HEK293 (cell line): ENCODE measurements around the gene EHD1.

Experiments
- GLIS1 ChIP-seq: fragments of 450-650 bp; formaldehyde crosslinking; IDR thresholded peaks from 2 replicates; pipeline ENCODE4 v1.5.1; 2016; ENCODE audit warnings: missing biosample characterization, missing genetic modification characterization
- KLF10 ChIP-seq: fragments of 450-650 bp; IDR thresholded peaks from 2 replicates; pipeline ENCODE4 v1.5.1; 2018; ENCODE audit warnings: missing biosample characterization, mild to moderate bottlenecking, missing genetic modification characterization
- KLF7 ChIP-seq: fragments of 450-650 bp; formaldehyde crosslinking; IDR thresholded peaks from 2 replicates; pipeline ENCODE4 v1.5.1; 2016; ENCODE audit warnings: missing biosample characterization, missing genetic modification characterization, borderline replicate concordance
- REST ChIP-seq: fragments of 450-650 bp; formaldehyde crosslinking; IDR thresholded peaks from 2 replicates; pipeline ENCODE4 v1.5.1; 2016; ENCODE audit warnings: missing biosample characterization, missing genetic modification characterization
- SCRT1 ChIP-seq: fragments of 450-650 bp; formaldehyde crosslinking; IDR thresholded peaks from 2 replicates; pipeline ENCODE4 v1.5.1; 2016; ENCODE audit warnings: missing biosample characterization, missing genetic modification characterization, borderline replicate concordance
- SP3 ChIP-seq: fragments of 450-650 bp; formaldehyde crosslinking; IDR thresholded peaks from 2 replicates; pipeline ENCODE4 v1.5.1; 2016; ENCODE audit warnings: missing biosample characterization, missing genetic modification characterization
- ZNF133 ChIP-seq: fragments of 450-650 bp; formaldehyde crosslinking; IDR thresholded peaks from 2 replicates; pipeline ENCODE4 v1.5.1; 2016; ENCODE audit warnings: missing biosample characterization, missing genetic modification characterization
- ZNF140 ChIP-seq: fragments of 450-650 bp; formaldehyde crosslinking; IDR thresholded peaks from 2 replicates; pipeline ENCODE4 v1.5.1; 2016; ENCODE audit warnings: missing biosample characterization, missing genetic modification characterization
- ZNF274 ChIP-seq, 2 experiments: fragments of 200-500 bp in 1 of 2; fragments of 450-650 bp in 1 of 2; sonication (Bioruptor generic) in 1 of 2; formaldehyde crosslinking in 1 of 2; IDR thresholded peaks; 2 replicates each; pipeline versions ENCODE4 v1.5.1 to v1.6.1; 2014 to 2016; ENCODE audit warnings: borderline replicate concordance in 1 of 2, inconsistent platforms in 1 of 2, low read length in 1 of 2, missing biosample characterization in 1 of 2, missing genetic modification characterization in 1 of 2
- ZNF518A ChIP-seq: fragments of 450-650 bp; formaldehyde crosslinking; conservative IDR thresholded peaks from 2 replicates; pipeline ENCODE4 v1.5.1; 2016; ENCODE audit warnings: low read depth, missing biosample characterization, missing genetic modification characterization
- ZNF621 ChIP-seq: fragments of 450-650 bp; formaldehyde crosslinking; IDR thresholded peaks from 2 replicates; pipeline ENCODE4 v1.5.1; 2017; ENCODE audit warnings: missing biosample characterization, missing genetic modification characterization
- ZNF629 ChIP-seq: fragments of 450-650 bp; formaldehyde crosslinking; IDR thresholded peaks from 2 replicates; pipeline ENCODE4 v1.5.1; 2017; ENCODE audit warnings: missing biosample characterization, missing genetic modification characterization
- ZNF701 ChIP-seq: fragments of 450-650 bp; formaldehyde crosslinking; IDR thresholded peaks from 2 replicates; pipeline ENCODE4 v1.5.1; 2016; ENCODE audit warnings: missing biosample characterization, missing genetic modification characterization
- ZNF707 ChIP-seq: fragments of 450-650 bp; formaldehyde crosslinking; IDR thresholded peaks from 2 replicates; pipeline ENCODE4 v1.5.1; 2016; ENCODE audit warnings: missing biosample characterization, missing genetic modification characterization
- ZNF747 ChIP-seq: fragments of 450-650 bp; formaldehyde crosslinking; IDR thresholded peaks from 2 replicates; pipeline ENCODE4 v1.5.1; 2016; ENCODE audit warnings: missing biosample characterization, missing genetic modification characterization
- ZNF76 ChIP-seq: fragments of 450-650 bp; formaldehyde crosslinking; IDR thresholded peaks from 2 replicates; pipeline ENCODE4; 2016; ENCODE audit warnings: low read depth, missing biosample characterization, missing genetic modification characterization, borderline replicate concordance
- ZNF776 ChIP-seq: fragments of 450-650 bp; formaldehyde crosslinking; IDR thresholded peaks from 2 replicates; pipeline ENCODE4 v1.5.0; 2017; ENCODE audit warnings: missing biosample characterization, missing genetic modification characterization, borderline replicate concordance
- ZNF777 ChIP-seq: fragments of 450-650 bp; formaldehyde crosslinking; IDR thresholded peaks from 2 replicates; pipeline ENCODE4 v1.5.1; 2017; ENCODE audit warnings: missing biosample characterization, missing genetic modification characterization, borderline replicate concordance
- ZNF792 ChIP-seq: fragments of 450-650 bp; formaldehyde crosslinking; IDR thresholded peaks from 2 replicates; pipeline ENCODE4 v1.5.1; 2016; ENCODE audit warnings: missing biosample characterization, missing genetic modification characterization
- ZSCAN4 ChIP-seq: fragments of 450-650 bp; formaldehyde crosslinking; IDR thresholded peaks from 2 replicates; pipeline ENCODE4 v1.5.1; 2017; ENCODE audit warnings: missing biosample characterization, missing genetic modification characterization
- TF ChIP-seq, protein P1 (sequence below): fragments of 450-650 bp; formaldehyde crosslinking; IDR thresholded peaks from 2 replicates; pipeline ENCODE4 v1.5.1; 2016; ENCODE audit warnings: missing biosample characterization, missing genetic modification characterization
- TF ChIP-seq, protein P2 (sequence below): fragments of 450-650 bp; formaldehyde crosslinking; IDR thresholded peaks from 2 replicates; pipeline ENCODE4 v1.5.1; 2017; ENCODE audit warnings: missing biosample characterization, missing genetic modification characterization
- TF ChIP-seq, protein P3 (sequence below): IDR thresholded peaks from 2 replicates; pipeline ENCODE4 v1.6.1; 2011; ENCODE audit warnings: mild to moderate bottlenecking, low read depth, low read length, borderline replicate concordance

Gene EHD1

DNA sequence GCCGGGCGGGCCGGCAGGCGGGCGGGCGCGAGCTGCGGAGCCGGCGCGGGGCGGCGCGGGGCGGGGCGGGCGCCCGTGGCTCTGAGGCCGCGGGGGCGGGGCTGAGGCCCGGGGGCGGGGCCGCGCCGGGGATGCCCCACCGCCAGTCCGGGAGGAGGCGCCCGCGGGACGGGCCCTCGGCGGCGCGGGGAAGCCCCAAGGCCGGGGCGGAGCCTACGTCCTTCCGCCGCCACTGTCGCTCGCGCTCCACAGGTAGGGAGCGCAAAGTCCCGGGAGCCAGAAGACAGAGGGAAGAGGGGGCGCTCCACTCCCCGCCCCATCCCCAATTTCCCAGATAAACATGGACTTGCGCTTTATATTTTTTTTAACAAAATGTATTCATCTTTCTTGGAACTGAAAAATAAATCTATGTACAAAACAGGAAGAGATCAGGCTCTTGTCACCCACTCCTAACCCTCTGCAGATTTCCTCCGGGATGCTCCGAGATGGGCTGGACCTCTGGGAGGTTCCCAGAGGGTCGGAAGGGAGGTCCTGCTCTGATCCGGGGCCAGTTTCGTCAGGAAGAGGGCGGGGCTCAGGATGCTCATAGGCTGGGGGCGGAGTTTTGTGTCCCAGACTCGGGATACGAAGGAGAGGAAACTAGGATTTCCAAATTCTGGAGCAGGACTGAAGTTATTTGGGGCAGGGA lies 75.1 kb downstream of the EHD1 start, which contains the start of gene MAP4K2 (continued):
- TF ChIP-seq, protein P1, sequence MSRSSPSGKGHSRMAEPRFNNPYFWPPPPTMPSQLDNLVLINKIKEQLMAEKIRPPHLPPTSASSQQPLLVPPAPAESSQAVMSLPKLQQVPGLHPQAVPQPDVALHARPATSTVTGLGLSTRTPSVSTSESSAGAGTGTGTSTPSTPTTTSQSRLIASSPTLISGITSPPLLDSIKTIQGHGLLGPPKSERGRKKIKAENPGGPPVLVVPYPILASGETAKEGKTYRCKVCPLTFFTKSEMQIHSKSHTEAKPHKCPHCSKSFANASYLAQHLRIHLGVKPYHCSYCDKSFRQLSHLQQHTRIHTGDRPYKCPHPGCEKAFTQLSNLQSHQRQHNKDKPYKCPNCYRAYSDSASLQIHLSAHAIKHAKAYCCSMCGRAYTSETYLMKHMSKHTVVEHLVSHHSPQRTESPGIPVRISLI (tag by site-specific recombination) = no peak
- TF ChIP-seq, protein P2, sequence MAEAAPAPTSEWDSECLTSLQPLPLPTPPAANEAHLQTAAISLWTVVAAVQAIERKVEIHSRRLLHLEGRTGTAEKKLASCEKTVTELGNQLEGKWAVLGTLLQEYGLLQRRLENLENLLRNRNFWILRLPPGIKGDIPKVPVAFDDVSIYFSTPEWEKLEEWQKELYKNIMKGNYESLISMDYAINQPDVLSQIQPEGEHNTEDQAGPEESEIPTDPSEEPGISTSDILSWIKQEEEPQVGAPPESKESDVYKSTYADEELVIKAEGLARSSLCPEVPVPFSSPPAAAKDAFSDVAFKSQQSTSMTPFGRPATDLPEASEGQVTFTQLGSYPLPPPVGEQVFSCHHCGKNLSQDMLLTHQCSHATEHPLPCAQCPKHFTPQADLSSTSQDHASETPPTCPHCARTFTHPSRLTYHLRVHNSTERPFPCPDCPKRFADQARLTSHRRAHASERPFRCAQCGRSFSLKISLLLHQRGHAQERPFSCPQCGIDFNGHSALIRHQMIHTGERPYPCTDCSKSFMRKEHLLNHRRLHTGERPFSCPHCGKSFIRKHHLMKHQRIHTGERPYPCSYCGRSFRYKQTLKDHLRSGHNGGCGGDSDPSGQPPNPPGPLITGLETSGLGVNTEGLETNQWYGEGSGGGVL (tag by site-specific recombination) = no peak
- TF ChIP-seq ZNF792 (tag by site-specific recombination) (no peak), ZNF518A (tag by site-specific recombination) (no peak), ZNF621 (no peak), ZNF274 (IDR thresholded peaks at IDR 0.05; ENCODE audit: low read length) (no peak), ZNF274 (tag by site-specific recombination; IDR thresholded peaks at IDR 0.05; ENCODE audit: borderline replicate concordance) (no peak), KLF10 (tag by site-specific recombination) (peak; percentile 37; the same call in 1 of the 2 replicates), ZNF777 (tag by site-specific recombination) (no peak), SCRT1 (tag by site-specific recombination) (peak; percentile 76), ZNF701 (no peak), ZNF133 (tag by site-specific recombination) (no peak), ZNF76 (tag by site-specific recombination) (no peak), ZNF747 (no peak), ZNF140 (no peak), ZNF707 (tag by site-specific recombination) (no peak), GLIS1 (peak; percentile 23; the same call in 1 of the 2 replicates), REST (tag by site-specific recombination) (no peak), SP3 (tag by site-specific recombination) (peak; percentile 79), ZNF776 (tag by site-specific recombination) (no peak), ZNF629 (tag by site-specific recombination) (peak; percentile 38; the same call in 1 of the 2 replicates), KLF7 (tag by site-specific recombination) (no peak), ZSCAN4 (tag by site-specific recombination) (no peak)
- TF ChIP-seq, protein P3, sequence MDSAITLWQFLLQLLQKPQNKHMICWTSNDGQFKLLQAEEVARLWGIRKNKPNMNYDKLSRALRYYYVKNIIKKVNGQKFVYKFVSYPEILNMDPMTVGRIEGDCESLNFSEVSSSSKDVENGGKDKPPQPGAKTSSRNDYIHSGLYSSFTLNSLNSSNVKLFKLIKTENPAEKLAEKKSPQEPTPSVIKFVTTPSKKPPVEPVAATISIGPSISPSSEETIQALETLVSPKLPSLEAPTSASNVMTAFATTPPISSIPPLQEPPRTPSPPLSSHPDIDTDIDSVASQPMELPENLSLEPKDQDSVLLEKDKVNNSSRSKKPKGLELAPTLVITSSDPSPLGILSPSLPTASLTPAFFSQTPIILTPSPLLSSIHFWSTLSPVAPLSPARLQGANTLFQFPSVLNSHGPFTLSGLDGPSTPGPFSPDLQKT = no peak
